Naive thymus-derived CD8-positive, alpha-beta T cell (primary cell): ENCODE data around the gene DENND1B. TPM values are rescaled to one million over a fixed set of nuclear protein-coding genes. Genes with fewer than 3 reads are reported as not detected.

Source experiments
- ATAC-seq, 2 donors: fragments of 150-1000 bp; cut with Tn5 transposase in 1 of 2; sonication (Bioruptor Pico), chemical (Tn5 transposase) in 1 of 2; 1 replicate in 1 of 2; 2 replicates in 1 of 2; pipeline ENCODE4 v1.10.0; 2021; ENCODE audit warnings: mild to moderate bottlenecking in 2 of 2, moderate library complexity in 2 of 2
- POLR2A ChIA-PET: fragments of 350-600 bp; sonication (Branson Sonifier 250); formaldehyde crosslinking; loops from one replicate; lab custom pipeline; 2021; ENCODE audit warnings: antibody characterized with exemption; lab: Charles Lee
- DNase-seq, 10 donors: peaks; one replicate each; pipeline versions ENCODE4 v3.0.0 to v3.0.0-alpha.2; 2020 to 2022
- H3K27ac Mint-ChIP-seq, 10 donors: one replicate each; pipeline ENCODE4 v1.8.0; 2020 to 2022; ENCODE audit warnings: mild to moderate bottlenecking in 10 of 10, mixed read lengths in 10 of 10, moderate library complexity in 4 of 10, inconsistent platforms in 1 of 10
- H3K27me3 Mint-ChIP-seq, 5 donors: one replicate each; pipeline ENCODE4 v1.8.0; 2021 to 2022; ENCODE audit warnings: mixed read lengths in 5 of 5
- H3K36me3 Mint-ChIP-seq, 3 donors: one replicate each; pipeline ENCODE4 v1.8.0; 2020 to 2022; ENCODE audit warnings: mixed read lengths in 3 of 3, mild to moderate bottlenecking in 2 of 3, inconsistent platforms in 1 of 3
- H3K4me1 Mint-ChIP-seq, 4 donors: one replicate each; pipeline ENCODE4 v1.8.0; 2021 to 2022; ENCODE audit warnings: mixed read lengths in 4 of 4
- H3K4me3 Mint-ChIP-seq, 10 donors: one replicate each; pipeline ENCODE4 v1.8.0; 2020 to 2022; ENCODE audit warnings: mild to moderate bottlenecking in 10 of 10, mixed read lengths in 10 of 10, moderate library complexity in 6 of 10, inconsistent platforms in 1 of 10
- H3K9me3 Mint-ChIP-seq, 9 donors: one replicate each; pipeline ENCODE4 v1.8.0; 2020 to 2022; ENCODE audit warnings: mixed read lengths in 9 of 9, mild to moderate bottlenecking in 3 of 9, inconsistent platforms in 1 of 9, moderate library complexity in 1 of 9
- polyA plus RNA-seq, 3 donors: library from polyadenylated mRNA; unstranded; fragments of 300-500 nt; fragmentation: Illumina TruSeq; gene quantifications; one replicate each; pipeline ENCODE4 v1.2.3, GENCODE V29; 2021
- total RNA-seq, 8 experiments: library from RNA in 2 of 8; stranded (reverse) in 2 of 8; gene quantifications; one replicate each; pipeline ENCODE4 v1.2.3 and lab custom pipeline; 2021 to 2026

DENND1B gene, protein sequence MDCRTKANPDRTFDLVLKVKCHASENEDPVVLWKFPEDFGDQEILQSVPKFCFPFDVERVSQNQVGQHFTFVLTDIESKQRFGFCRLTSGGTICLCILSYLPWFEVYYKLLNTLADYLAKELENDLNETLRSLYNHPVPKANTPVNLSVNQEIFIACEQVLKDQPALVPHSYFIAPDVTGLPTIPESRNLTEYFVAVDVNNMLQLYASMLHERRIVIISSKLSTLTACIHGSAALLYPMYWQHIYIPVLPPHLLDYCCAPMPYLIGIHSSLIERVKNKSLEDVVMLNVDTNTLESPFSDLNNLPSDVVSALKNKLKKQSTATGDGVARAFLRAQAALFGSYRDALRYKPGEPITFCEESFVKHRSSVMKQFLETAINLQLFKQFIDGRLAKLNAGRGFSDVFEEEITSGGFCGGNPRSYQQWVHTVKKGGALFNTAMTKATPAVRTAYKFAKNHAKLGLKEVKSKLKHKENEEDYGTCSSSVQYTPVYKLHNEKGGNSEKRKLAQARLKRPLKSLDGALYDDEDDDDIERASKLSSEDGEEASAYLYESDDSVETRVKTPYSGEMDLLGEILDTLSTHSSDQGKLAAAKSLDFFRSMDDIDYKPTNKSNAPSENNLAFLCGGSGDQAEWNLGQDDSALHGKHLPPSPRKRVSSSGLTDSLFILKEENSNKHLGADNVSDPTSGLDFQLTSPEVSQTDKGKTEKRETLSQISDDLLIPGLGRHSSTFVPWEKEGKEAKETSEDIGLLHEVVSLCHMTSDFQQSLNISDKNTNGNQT
- total RNA-seq = 10 to 100 TPM; 10.5 to 14.0 TPM
- 1 to 10 TPM; 5.5 to 9.4 (median 8.0) TPM for polyA plus RNA-seq
- 18.9 to 27.5 (median 22.2) reads per million in 6 experiments for total RNA-seq (lab: John Stamatoyannopoulos, UW)

DNA sequence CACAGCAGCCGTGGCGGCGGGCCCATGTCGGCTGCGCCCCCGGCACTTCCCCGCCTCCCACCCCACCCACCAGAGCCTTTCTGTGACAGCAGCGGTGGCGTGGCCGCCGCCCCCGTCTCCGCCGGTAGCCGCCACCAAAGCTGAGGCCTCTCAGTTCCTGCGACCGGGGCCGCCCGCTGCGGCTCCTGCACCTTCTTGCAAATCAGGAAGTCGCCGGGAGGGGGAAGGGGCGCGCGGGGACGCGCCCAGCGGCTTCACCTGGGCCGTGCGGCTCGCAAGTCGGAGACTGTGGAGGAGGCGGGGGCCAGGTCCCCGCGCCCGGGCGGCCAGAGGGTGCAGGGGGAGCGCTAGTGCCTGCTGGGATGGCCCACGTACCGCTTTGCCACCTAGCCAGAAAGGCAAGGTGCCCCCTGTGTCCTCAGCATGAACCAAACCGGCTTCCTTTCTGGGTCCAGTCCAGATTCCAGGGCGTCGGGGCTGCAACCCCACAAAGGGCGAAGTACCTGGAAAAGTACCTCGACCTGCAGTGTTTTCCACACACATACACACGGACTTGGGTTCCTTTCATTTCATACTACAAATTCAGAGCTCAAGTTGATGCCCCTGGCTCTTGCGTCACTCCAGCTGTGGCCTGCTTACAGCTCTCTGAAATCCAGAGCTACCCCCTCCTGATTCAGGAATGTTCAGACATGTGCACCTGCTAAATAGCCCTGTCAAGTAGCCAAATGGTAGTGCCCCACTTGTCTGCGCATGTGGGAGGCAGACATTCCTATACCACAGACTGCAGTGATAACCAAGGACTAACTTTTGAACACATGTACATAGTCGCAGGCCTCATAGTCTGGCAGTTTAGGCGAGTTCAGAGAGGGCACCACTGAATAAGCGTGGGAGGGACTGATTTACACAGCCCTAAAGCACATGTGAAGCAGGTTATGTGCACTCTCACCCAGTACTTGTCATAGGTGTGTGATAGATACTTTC, at the start of gene DENND1B:
TSS of gene DENND1B (minus strand) at position 199 of the 981 bp plus-strand sequence. CDS start 325 bp downstream, outside the sequence.
- Mint-ChIP-seq H3K27ac (peak within 1 kb of the TSS; percentile 92 to 99 (median 98)), H3K27me3 (no peaks in the 10 kb centered on the region), H3K4me3 (peak within 1 kb of the TSS; percentile 79 to 93 (median 91)), H3K36me3 (no peaks in the 10 kb centered on the region), H3K4me1 (peaks cover 22 to 71% (median 61%) of the 10 kb centered on the region in 4 donors), H3K9me3 (peaks cover 0 to 2% (median 0%) of the 10 kb centered on the region in 9 donors)
- ATAC-seq = peak; percentile 71 to 74
- POLR2A ChIA-PET = interaction anchor here (0.6 to 1.7 kb wide), 6 partner anchors 9 to 381 kb away, joined by 3 to 7 read pairs (median 4); partner anchors contain the start of genes C1orf53 and NEK7
- peak; percentile 64 to 91 (median 77) for DNase-seq

DNA sequence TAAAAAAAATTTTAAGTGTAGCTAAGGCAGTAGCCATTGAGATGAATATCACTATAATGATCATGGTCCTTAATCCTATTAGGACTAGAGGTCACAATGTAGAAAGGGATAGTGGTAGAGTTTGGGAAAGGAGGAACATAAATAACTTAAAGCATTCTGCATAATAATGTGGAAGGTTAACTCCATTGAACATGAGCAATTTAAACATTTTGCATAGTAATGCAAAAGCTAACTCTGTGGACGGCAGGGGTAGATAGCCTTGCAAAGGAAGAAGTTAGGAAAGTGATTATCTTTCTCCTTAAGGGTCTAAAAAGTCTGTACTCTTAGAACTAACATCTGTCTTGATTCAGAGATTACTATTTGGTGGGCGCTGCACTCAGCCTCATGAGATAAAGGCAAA, 39.0 kb upstream of the DENND1B start:
- Mint-ChIP-seq H3K36me3 (peaks cover 0 to 4% (median 0%) of the 10 kb centered on the region in 3 donors), H3K27me3 (peaks cover 0 to 2% (median 0%) of the 10 kb centered on the region in 5 donors), H3K27ac (no peak overlapping the region), H3K4me3 (no peak overlapping the region), H3K9me3 (peaks cover 0 to 10% (median 1%) of the 10 kb centered on the region in 9 donors), H3K4me1 (no peaks in the 10 kb centered on the region)
- no peak for DNase-seq
- POLR2A ChIA-PET = no interaction called here
- no peak for ATAC-seq

DNA sequence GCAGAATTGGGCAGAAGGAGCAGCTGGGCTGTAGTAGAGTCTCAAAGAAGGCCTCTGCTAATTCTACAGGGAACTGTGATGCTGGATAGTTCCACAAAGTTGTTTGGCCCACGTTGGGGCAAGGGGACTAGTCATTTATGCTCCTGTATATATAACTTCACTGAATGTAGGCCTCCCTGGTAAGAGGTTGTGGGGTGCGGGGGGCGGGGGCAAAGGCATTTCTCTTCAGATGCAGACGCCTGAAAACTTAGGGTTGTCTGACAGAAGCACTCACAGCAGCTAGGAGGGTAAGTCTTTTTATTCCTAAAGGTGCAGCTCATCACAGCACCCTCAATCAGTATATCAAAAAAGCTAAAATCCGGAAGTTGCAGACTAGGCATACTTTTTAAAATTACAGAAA, 38.5 kb upstream of the DENND1B start:
- H3K27me3 Mint-ChIP-seq = peaks cover 0 to 2% (median 0%) of the 10 kb centered on the region in 5 donors
- peaks cover 0 to 2% (median 0%) of the 10 kb centered on the region in 4 donors for H3K4me1 Mint-ChIP-seq
- ATAC-seq (no peak), DNase-seq (no peak)
- H3K36me3 Mint-ChIP-seq = peaks cover 0 to 4% (median 0%) of the 10 kb centered on the region in 3 donors
- POLR2A ChIA-PET = no interaction called here
- H3K27ac Mint-ChIP-seq = no peak overlapping the region
- no peak overlapping the region for H3K4me3 Mint-ChIP-seq
- peaks cover 0 to 10% (median 1%) of the 10 kb centered on the region in 9 donors for H3K9me3 Mint-ChIP-seq

DNA sequence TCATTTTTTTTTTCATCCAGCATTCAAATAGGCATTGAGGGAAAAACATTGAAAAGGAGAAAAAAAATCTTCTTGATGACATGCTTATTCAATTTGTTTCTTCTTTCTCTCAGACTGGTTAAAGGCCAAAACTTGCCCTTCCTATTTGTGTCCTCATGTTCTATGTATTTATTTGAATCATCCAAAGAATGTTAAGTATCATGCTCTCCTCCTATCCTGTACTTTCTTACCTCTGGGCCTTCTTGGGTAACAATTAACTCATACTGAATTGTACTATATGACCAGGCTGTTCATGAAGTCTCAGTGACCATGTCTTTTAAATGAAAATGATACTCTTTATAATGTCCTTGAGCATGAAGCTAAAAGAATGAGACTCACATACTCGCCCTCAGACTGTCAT, 36.5 kb upstream of the DENND1B start:
- DNase-seq (no peak), ATAC-seq (no peak)
- H3K4me3 Mint-ChIP-seq = no peak overlapping the region
- POLR2A ChIA-PET = no interaction called here
- peaks cover 0 to 10% (median 1%) of the 10 kb centered on the region in 9 donors for H3K9me3 Mint-ChIP-seq
- H3K27ac Mint-ChIP-seq = no peak overlapping the region
- H3K4me1 Mint-ChIP-seq = peaks cover 0 to 16% (median 1%) of the 10 kb centered on the region in 4 donors
- H3K36me3 Mint-ChIP-seq = peaks cover 0 to 4% (median 0%) of the 10 kb centered on the region in 3 donors
- peaks cover 0 to 4% (median 0%) of the 10 kb centered on the region in 5 donors for H3K27me3 Mint-ChIP-seq

DNA sequence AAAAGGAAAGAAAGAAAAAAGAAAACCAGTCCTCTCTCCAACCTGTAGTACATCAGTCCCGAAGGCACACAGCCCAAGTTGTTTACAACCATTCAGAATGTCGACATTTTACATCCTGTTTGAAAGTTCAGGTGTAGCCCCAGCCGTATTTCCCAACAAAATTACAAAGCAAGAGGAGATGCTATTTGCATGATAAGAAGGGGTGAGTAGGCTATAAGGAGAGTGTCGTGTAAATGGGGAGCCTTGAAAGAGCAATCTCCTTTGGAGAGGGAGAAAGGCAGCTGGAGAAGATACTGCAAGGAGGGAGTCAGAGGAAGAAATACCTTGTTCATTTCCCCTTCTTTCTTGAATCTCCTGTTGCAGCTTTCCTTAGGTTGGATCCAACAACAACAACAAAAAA, 35.5 kb upstream of the DENND1B start:
- peaks cover 0 to 4% (median 0%) of the 10 kb centered on the region in 5 donors for H3K27me3 Mint-ChIP-seq
- H3K9me3 Mint-ChIP-seq = peaks cover 0 to 10% (median 1%) of the 10 kb centered on the region in 9 donors
- peaks cover 0 to 20% (median 1%) of the 10 kb centered on the region in 4 donors for H3K4me1 Mint-ChIP-seq
- H3K27ac Mint-ChIP-seq = no peak overlapping the region
- ATAC-seq (no peak), DNase-seq (no peak)
- H3K4me3 Mint-ChIP-seq = no peak overlapping the region
- POLR2A ChIA-PET = no interaction called here
- peaks cover 0 to 4% (median 0%) of the 10 kb centered on the region in 3 donors for H3K36me3 Mint-ChIP-seq

DNA sequence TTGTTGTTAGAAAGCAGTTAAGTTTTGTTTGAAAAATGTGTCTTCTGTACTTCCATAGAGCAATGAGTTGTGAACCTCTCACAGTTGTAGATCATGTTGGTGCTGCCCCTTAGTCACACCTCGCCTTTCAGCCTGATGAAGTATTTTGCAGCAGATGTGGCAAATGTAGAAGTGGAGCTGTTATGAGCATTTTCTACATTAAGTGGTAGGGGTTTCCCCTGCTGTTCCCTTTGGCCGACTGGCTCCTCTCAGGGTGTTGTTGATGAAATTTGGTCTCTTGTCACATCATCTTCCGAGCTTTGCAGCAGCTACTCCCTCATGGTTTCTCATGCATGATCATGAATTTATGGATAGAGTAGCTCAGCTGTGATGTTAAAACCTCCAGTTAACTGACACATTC, 33.6 kb upstream of the DENND1B start:
- Mint-ChIP-seq H3K27ac (no peak overlapping the region), H3K4me3 (no peak overlapping the region), H3K9me3 (peaks cover 0 to 10% (median 1%) of the 10 kb centered on the region in 9 donors)

DNA sequence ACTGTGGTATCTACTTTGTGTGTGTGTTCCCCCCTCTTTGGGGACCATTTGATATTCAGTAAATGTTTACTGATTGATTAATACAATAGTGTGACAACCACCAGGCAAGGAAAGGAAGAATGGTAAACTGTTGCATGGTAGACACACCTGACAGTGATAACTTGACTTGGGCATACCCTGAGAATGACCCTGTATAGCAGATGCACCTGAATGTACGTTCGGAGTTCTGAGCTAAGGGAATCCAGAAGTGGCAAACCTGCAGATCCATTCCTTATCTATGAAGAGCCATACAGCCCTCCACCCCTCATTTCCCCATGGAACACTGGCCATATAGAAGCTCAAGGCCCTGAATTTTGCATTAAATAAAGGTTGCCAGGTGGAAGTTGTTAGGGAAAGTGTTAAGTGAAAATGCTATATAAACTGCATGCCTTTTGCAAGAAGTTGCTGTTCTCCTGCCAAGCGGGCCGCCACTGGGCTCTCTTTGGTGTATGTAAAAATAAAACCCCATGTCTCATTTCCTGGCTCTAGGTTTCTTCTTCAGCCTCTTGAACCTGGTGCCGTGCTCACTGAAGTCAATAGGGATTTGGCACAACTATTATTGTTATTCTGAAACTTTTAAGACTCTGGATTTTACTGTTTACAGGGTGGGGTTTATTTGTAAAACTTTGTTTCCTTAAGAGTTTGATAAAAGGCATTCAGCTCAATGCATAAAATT, 32.6 kb upstream of the DENND1B start:
- POLR2A ChIA-PET = no interaction called here
- no peak overlapping the region for H3K27ac Mint-ChIP-seq
- peak overlapping the region in 1 of 10 donors; percentile 25 for H3K4me3 Mint-ChIP-seq
- peaks cover 0 to 1% (median 0%) of the 10 kb centered on the region in 3 donors for H3K36me3 Mint-ChIP-seq
- H3K4me1 Mint-ChIP-seq = peaks cover 0 to 20% (median 1%) of the 10 kb centered on the region in 4 donors
- no peak for ATAC-seq
- peaks cover 0 to 4% (median 0%) of the 10 kb centered on the region in 5 donors for H3K27me3 Mint-ChIP-seq
- H3K9me3 Mint-ChIP-seq = peaks cover 0 to 4% (median under 1%) of the 10 kb centered on the region in 9 donors
- no peak for DNase-seq

More for the DNA sequence above, 33.6 kb upstream of the DENND1B start:
- POLR2A ChIA-PET = no interaction called here
- ATAC-seq (no peak), DNase-seq (no peak)
- Mint-ChIP-seq H3K4me1 (peaks cover 0 to 20% (median 1%) of the 10 kb centered on the region in 4 donors), H3K27me3 (peaks cover 0 to 4% (median 0%) of the 10 kb centered on the region in 5 donors), H3K36me3 (peaks cover 0 to 4% (median 0%) of the 10 kb centered on the region in 3 donors)

DNA sequence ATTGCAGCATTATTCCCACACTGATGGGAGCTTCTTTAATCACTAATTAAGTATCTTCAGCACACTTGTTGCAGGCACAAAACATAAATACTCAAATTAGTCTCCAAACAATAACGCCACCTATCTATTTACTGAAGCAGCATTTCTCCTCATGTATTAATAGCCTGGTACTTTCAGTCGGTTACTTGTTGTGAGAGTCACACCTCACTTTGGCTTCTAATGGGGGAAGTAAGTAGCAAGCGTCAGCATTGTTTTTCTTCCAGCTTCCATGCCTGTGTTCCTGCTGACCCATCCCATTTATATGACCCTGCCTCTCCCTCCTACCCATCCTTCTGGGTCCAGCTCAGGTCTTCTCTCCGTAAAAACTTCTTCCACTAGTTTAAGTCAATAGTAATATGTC, 31.9 kb upstream of the DENND1B start:
- no peak for DNase-seq
- Mint-ChIP-seq H3K9me3 (peaks cover 0 to 2% (median 0%) of the 10 kb centered on the region in 9 donors), H3K4me3 (no peak overlapping the region), H3K36me3 (no peaks in the 10 kb centered on the region), H3K4me1 (peaks cover 0 to 20% (median 1%) of the 10 kb centered on the region in 4 donors), H3K27me3 (peaks cover 0 to 4% (median 0%) of the 10 kb centered on the region in 5 donors), H3K27ac (no peak overlapping the region)
- POLR2A ChIA-PET = no interaction called here
- ATAC-seq = no peak

DNA sequence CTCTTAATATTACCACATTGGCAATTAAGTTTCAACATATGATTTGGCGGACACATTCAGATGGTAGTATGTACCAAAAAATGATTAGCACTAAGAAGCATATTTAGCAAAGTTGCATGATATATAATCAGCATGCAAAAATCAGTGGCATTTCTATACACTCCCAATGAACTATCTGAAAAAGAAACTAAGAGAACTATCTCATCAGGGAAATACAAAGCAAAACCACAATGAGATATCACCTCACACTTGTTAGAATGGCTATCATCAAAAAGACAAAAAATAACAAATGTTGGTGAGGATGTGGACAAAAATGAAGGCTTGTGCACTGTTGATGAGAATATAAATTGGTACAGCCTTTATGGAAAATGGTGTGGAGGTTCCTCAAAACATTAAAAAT, 31.4 kb upstream of the DENND1B start:
- no peak for ATAC-seq
- H3K4me3 Mint-ChIP-seq = no peak overlapping the region

DNA sequence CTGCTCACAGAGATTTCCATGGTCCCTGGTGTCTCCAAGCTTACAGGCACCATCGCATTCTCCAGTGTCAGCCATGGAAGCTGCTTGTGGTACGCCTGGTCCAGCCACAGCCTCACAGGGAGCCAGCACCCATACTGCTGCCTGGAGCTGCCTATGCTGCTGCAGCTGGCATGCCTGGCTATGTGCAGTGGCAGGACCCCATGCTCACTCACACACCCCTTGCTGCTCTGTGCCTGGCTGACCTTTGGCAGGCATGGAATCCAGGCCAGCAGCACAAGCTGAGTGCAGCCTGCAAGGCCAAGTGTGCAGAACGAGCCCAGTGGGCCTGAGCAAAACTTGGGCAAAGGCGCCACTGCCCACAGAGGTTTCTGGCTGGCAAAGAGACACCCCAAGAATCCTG, 26.4 kb upstream of the DENND1B start:
- DNase-seq (no peak), ATAC-seq (no peak)
- no peak overlapping the region for H3K27ac Mint-ChIP-seq
- H3K27me3 Mint-ChIP-seq = peaks cover 0 to 4% (median 0%) of the 10 kb centered on the region in 5 donors
- H3K4me1 Mint-ChIP-seq = peaks cover 0 to 3% (median 0%) of the 10 kb centered on the region in 4 donors
- H3K36me3 Mint-ChIP-seq = peaks cover 3 to 20% (median 15%) of the 10 kb centered on the region in 3 donors
- H3K9me3 Mint-ChIP-seq = peaks cover 7 to 33% (median 20%) of the 10 kb centered on the region in 9 donors
- no peak overlapping the region for H3K4me3 Mint-ChIP-seq
- POLR2A ChIA-PET = no interaction called here

More for the DNA sequence above, 31.4 kb upstream of the DENND1B start:
- Mint-ChIP-seq H3K9me3 (peaks cover 0 to 3% (median 0%) of the 10 kb centered on the region in 9 donors), H3K4me1 (peaks cover 0 to 20% (median 1%) of the 10 kb centered on the region in 4 donors), H3K27me3 (peaks cover 0 to 4% (median 0%) of the 10 kb centered on the region in 5 donors), H3K36me3 (no peaks in the 10 kb centered on the region), H3K27ac (no peak overlapping the region)
- DNase-seq = no peak
- POLR2A ChIA-PET = no interaction called here

DNA sequence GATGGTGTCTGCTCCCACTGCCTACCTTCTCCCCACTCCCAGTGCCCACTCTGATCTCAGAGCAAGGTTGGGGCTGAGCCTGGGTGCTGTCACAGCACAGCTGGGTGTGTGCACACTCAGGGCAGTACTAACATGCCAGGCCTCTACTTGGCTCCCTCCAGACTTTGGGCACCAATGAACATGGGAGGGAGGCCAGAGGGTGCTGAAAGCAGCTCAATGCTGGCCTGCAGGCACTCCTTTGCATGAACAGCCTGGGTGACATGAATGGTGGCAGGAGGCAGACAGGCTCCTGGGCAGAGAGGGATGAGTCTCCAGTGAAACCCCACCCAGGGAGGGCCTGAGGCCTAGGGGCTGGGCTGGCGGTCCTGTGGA, 25.8 kb upstream of the DENND1B start:
- H3K27me3 Mint-ChIP-seq = peaks cover 0 to 9% (median 0%) of the 10 kb centered on the region in 5 donors
- peaks cover 13 to 39% (median 25%) of the 10 kb centered on the region in 9 donors for H3K9me3 Mint-ChIP-seq
- no peak overlapping the region for H3K4me3 Mint-ChIP-seq
- peaks cover 3 to 26% (median 21%) of the 10 kb centered on the region in 3 donors for H3K36me3 Mint-ChIP-seq
- ATAC-seq (no peak), DNase-seq (no peak)
- POLR2A ChIA-PET = no interaction called here
- no peaks in the 10 kb centered on the region for H3K4me1 Mint-ChIP-seq
- no peak overlapping the region for H3K27ac Mint-ChIP-seq
